Right lobe of liver (tissue), 4 donors: ENCODE measurements around the gene CFAP20.

Source experiments
- POLR2A ChIP-seq: fragments of 450-650 bp; IDR thresholded peaks from one replicate; pipeline ENCODE4 v1.6.1; 2017; ENCODE audit warnings: antibody characterized with exemption, mild to moderate bottlenecking
- TF ChIP-seq, protein P1 (sequence below), 4 donors: fragments of 200-600 bp in 3 of 4; fragments of 450-650 bp in 1 of 4; IDR thresholded peaks; one replicate each; pipeline versions ENCODE4 v1.5.1 to v1.8.0; 2016 to 2022; ENCODE audit warnings: antibody characterized with exemption in 4 of 4, mild to moderate bottlenecking in 2 of 4
- donor health status: DM: no; HTN: no; CAD: no.
- donor health status: DM: no; HTN: no; CAD: no.
- donor health status: DM: no; HTN: yes; CAD: no.

DNA sequence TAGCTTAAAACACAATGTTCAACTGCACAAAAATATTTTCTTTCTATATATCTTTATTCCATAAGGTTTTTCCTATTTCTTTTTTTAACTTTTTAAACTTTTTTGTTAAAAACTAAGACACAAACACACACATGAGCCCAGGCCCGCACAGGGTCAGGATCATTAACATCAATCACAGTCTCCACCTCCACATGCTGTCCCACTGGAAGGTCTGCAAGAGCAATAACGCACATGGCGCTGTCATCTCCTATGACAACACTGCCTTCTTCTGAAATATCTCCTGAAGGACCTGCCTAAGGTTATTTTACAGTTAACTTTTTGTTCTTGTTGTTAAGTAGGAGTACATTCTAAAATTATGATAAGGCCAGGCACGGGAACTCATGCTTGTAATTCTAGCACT, 4.1 kb downstream of the CFAP20 start:
- TF ChIP-seq, protein P1, sequence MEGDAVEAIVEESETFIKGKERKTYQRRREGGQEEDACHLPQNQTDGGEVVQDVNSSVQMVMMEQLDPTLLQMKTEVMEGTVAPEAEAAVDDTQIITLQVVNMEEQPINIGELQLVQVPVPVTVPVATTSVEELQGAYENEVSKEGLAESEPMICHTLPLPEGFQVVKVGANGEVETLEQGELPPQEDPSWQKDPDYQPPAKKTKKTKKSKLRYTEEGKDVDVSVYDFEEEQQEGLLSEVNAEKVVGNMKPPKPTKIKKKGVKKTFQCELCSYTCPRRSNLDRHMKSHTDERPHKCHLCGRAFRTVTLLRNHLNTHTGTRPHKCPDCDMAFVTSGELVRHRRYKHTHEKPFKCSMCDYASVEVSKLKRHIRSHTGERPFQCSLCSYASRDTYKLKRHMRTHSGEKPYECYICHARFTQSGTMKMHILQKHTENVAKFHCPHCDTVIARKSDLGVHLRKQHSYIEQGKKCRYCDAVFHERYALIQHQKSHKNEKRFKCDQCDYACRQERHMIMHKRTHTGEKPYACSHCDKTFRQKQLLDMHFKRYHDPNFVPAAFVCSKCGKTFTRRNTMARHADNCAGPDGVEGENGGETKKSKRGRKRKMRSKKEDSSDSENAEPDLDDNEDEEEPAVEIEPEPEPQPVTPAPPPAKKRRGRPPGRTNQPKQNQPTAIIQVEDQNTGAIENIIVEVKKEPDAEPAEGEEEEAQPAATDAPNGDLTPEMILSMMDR (IDR thresholded peaks at IDR 0.05): no peak
- no peak for TF ChIP-seq POLR2A
